ENCODE results near the gene FAIM2.

- no peak for TF ChIP-seq CTCF (conservative IDR thresholded peaks at IDR 0.05 in 1 of 2, IDR thresholded peaks at IDR 0.05 in 1 of 2; ENCODE audit: low read depth in 1 of 2, low read length in 2 of 2)
- no peak for TF ChIP-seq EZH2 (IDR thresholded peaks at IDR 0.05; ENCODE audit: low read length, missing control alignments)
Measured at GRCh38 chr12:49902399-49903350, 1.0 kb downstream of the FAIM2 start.

All from fibroblast of lung (primary cell).